Mesenchymal stem cell (in vitro differentiated cells and primary cell): ENCODE results near the gene IFT57.

ENCODE experiments used
- DNase-seq: peaks from one replicate; pipeline ENCODE4 v3.0.0-alpha.2; 2013
- H2AFZ ChIP-seq: one replicate; pipeline ENCODE4 v1.6.1; 2013; ENCODE audit warnings: low read depth, mild to moderate bottlenecking, control low read depth, inconsistent platforms, low read length, moderate library complexity
- H2AK5ac ChIP-seq: 2 replicates; pipeline ENCODE4 v1.6.1; 2013; ENCODE audit warnings: low read length, moderate library complexity, mild to moderate bottlenecking, inconsistent platforms; ENCODE audit not compliant: severe bottlenecking
- H2BK120ac ChIP-seq: one replicate; pipeline ENCODE4 v1.6.1; 2013; ENCODE audit warnings: low read depth, mild to moderate bottlenecking, inconsistent platforms, low read length, moderate library complexity
- H2BK12ac ChIP-seq, 2 experiments: one replicate each; pipeline ENCODE4 v1.6.1; 2013; ENCODE audit warnings: inconsistent platforms in 2 of 2, low read length in 2 of 2, mild to moderate bottlenecking in 2 of 2, moderate library complexity in 2 of 2, control low read depth in 1 of 2
- H2BK15ac ChIP-seq: one replicate; pipeline ENCODE4 v1.6.1; 2013; ENCODE audit warnings: mild to moderate bottlenecking, low read depth, inconsistent platforms; ENCODE audit not compliant: poor library complexity, severe bottlenecking
- H2BK5ac ChIP-seq: 2 replicates; pipeline ENCODE4 v1.6.1; 2013; ENCODE audit warnings: low read depth, mild to moderate bottlenecking, low read length, control low read depth, inconsistent platforms; ENCODE audit not compliant: poor library complexity, severe bottlenecking
- H3K14ac ChIP-seq, 2 experiments: one replicate each; pipeline ENCODE4 v1.6.1; 2013; ENCODE audit warnings: inconsistent platforms in 2 of 2, low read length in 2 of 2, control low read depth in 1 of 2, mild to moderate bottlenecking in 1 of 2, moderate library complexity in 1 of 2
- H3K18ac ChIP-seq, 2 experiments: one replicate each; pipeline ENCODE4 v1.6.1; 2013; ENCODE audit warnings: inconsistent platforms in 2 of 2, low read length in 2 of 2, control low read depth in 1 of 2, low read depth in 1 of 2, mild to moderate bottlenecking in 1 of 2
- H3K23ac ChIP-seq, 2 experiments: one replicate each; pipeline ENCODE4 v1.6.1; 2013; ENCODE audit warnings: inconsistent platforms in 2 of 2, low read length in 2 of 2, mild to moderate bottlenecking in 2 of 2, moderate library complexity in 2 of 2, control low read depth in 1 of 2
- H3K27ac ChIP-seq: 2 replicates; pipeline ENCODE4 v1.5.1; 2013; ENCODE audit warnings: mild to moderate bottlenecking, moderate library complexity, low read length, control low read depth, inconsistent platforms; ENCODE audit not compliant: poor library complexity, severe bottlenecking
- H3K27me3 ChIP-seq, 2 experiments: 2 replicates each; pipeline versions ENCODE4 v1.6.1 to v1.7.0; 2013; ENCODE audit warnings: low read length in 2 of 2, mild to moderate bottlenecking in 2 of 2, moderate library complexity in 2 of 2, control low read depth in 1 of 2, inconsistent platforms in 1 of 2; ENCODE audit not compliant: control insufficient read depth in 1 of 2, insufficient read depth in 1 of 2
- H3K36me3 ChIP-seq, 2 experiments: 2 replicates each; pipeline versions ENCODE4 v1.6.1 to v1.7.0; 2013; ENCODE audit warnings: low read length in 2 of 2, control low read depth in 1 of 2, inconsistent platforms in 1 of 2, low read depth in 1 of 2, mild to moderate bottlenecking in 1 of 2; ENCODE audit not compliant: insufficient read depth in 2 of 2, control insufficient read depth in 1 of 2
- H3K4ac ChIP-seq, 2 experiments: one replicate each; pipeline ENCODE4 v1.6.1; 2013; ENCODE audit warnings: inconsistent platforms in 2 of 2, low read length in 2 of 2, mild to moderate bottlenecking in 2 of 2, moderate library complexity in 2 of 2, control low read depth in 1 of 2, low read depth in 1 of 2
- H3K4me1 ChIP-seq: 2 replicates; pipeline ENCODE4 v1.6.1; 2013; ENCODE audit warnings: low read depth, low read length, control low read depth; ENCODE audit not compliant: control insufficient read depth, insufficient read depth
- H3K4me2 ChIP-seq: 2 replicates; pipeline ENCODE4 v1.6.1; 2013; ENCODE audit warnings: low read length, mild to moderate bottlenecking, inconsistent platforms; ENCODE audit not compliant: poor library complexity, severe bottlenecking
- H3K4me3 ChIP-seq, 2 experiments: 2 replicates each; pipeline versions ENCODE4 v1.5.1 to v1.7.0; 2013; ENCODE audit warnings: low read length in 2 of 2, mild to moderate bottlenecking in 2 of 2, control low read depth in 1 of 2, low read depth in 1 of 2; ENCODE audit not compliant: insufficient read depth in 1 of 2
- H3K79me1 ChIP-seq: replicated peaks from 2 replicates; pipeline ENCODE4 v1.6.1; 2013; ENCODE audit warnings: mild to moderate bottlenecking, control low read depth, low read length, inconsistent platforms; ENCODE audit not compliant: poor library complexity, severe bottlenecking
- H3K9ac ChIP-seq: 2 replicates; pipeline ENCODE4 v1.7.0; 2013; ENCODE audit warnings: mild to moderate bottlenecking, low read length, moderate library complexity
- H3K9me3 ChIP-seq: 2 replicates; pipeline ENCODE4 v1.7.0; 2013; ENCODE audit warnings: mild to moderate bottlenecking, low read length; ENCODE audit not compliant: control insufficient read depth
- H4K8ac ChIP-seq: one replicate; pipeline ENCODE4 v1.6.1; 2013; ENCODE audit warnings: inconsistent platforms, mild to moderate bottlenecking, low read length, moderate library complexity
- H4K91ac ChIP-seq: one replicate; pipeline ENCODE4 v1.6.1; 2013; ENCODE audit warnings: mild to moderate bottlenecking, low read length, inconsistent platforms
- WGBS: methylation state at CpG from one replicate; pipeline ENCODE4 v1.1.7; 2013; ENCODE audit warnings: mixed read lengths; 5-methylcytosine and 5-hydroxymethylcytosine counted together

The IFT57 gene

DNA sequence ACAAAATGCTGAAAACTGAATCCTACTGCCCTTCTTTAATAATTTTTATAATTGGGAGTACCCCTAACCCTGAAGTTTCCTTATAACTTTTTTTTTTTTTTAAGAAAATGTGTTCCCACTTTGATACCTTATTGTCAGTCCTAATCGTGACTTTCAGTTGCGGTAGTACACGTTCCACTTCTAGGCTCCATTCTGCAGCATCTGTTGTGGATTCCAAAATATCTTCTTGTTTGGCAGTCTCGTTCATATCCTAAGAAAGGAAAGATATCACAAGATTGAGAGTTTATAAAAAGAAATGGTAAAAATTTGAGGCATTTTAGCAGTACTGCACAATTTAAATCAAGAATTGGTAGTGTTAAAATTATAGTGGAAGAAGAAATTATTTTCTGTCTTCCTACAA is 30.8 kb downstream of the IFT57 start:
- no peak overlapping the region for H3K4me3 ChIP-seq
- H3K14ac ChIP-seq = no peak overlapping the region
- no peak overlapping the region for H4K91ac ChIP-seq
- H2BK5ac ChIP-seq = no peak overlapping the region
- H3K79me1 ChIP-seq = peaks cover 2% of the 10 kb centered on the region
- H2BK15ac ChIP-seq = no peak overlapping the region
- H3K9ac ChIP-seq = no peak overlapping the region
- H3K4ac ChIP-seq = no peak overlapping the region
- DNase-seq = no peak
- no peak overlapping the region for H3K27ac ChIP-seq
- no peak overlapping the region for H2AFZ ChIP-seq
- H2BK120ac ChIP-seq = no peak overlapping the region
- H4K8ac ChIP-seq = no peak overlapping the region
- H2AK5ac ChIP-seq = no peak overlapping the region
- H3K4me2 ChIP-seq = no peak overlapping the region
- no peak overlapping the region for H3K18ac ChIP-seq
- H3K36me3 ChIP-seq = peaks cover 0 to 48% of the 10 kb centered on the region in 2 experiments
- H3K4me1 ChIP-seq = no peaks in the 10 kb centered on the region
- no peaks in the 10 kb centered on the region for H3K27me3 ChIP-seq
- no peak overlapping the region for H2BK12ac ChIP-seq
- WGBS = 99% methylated on average over 4 of the region's 4 CpGs
- H3K9me3 ChIP-seq = peaks cover 15% of the 10 kb centered on the region
- H3K23ac ChIP-seq = no peak overlapping the region

DNA sequence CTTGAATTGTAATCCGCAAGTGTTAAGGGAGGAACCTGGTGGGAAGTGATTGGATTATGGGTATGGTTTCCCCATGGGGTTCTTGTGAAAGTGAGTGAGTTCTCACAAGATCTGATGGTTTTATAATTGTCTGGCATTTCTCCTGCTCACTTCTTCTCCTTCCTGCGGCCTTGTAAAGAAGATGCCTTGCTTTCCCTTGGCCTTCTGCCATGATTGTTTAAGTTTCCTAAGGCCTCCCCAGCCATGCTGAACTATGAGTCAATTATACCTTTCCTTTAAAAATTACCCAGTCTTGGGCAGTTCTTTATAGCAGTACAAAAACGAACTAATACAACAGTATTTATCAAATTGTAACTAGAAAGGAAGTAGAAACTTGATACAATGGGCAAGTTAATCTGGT is 31.9 kb downstream of the IFT57 start:
- Histone ChIP-seq H2AK5ac (no peak overlapping the region), H3K9me3 (peaks cover 11% of the 10 kb centered on the region), H3K18ac (no peak overlapping the region), H3K79me1 (no peaks in the 10 kb centered on the region), H3K36me3 (peaks cover 0 to 51% of the 10 kb centered on the region in 2 experiments), H3K27me3 (no peaks in the 10 kb centered on the region), H2BK5ac (no peak overlapping the region), H2BK15ac (no peak overlapping the region), H3K23ac (no peak overlapping the region), H4K91ac (no peak overlapping the region), H2BK120ac (no peak overlapping the region), H3K9ac (no peak overlapping the region), H4K8ac (no peak overlapping the region), H2AFZ (no peak overlapping the region), H3K4ac (no peak overlapping the region), H3K27ac (no peak overlapping the region), H3K4me1 (no peaks in the 10 kb centered on the region), H3K4me3 (no peak overlapping the region), H2BK12ac (no peak overlapping the region), H3K4me2 (no peak overlapping the region), H3K14ac (no peak overlapping the region)
- WGBS = 96% methylated on average over 2 of the region's 3 CpGs
- no peak for DNase-seq

DNA sequence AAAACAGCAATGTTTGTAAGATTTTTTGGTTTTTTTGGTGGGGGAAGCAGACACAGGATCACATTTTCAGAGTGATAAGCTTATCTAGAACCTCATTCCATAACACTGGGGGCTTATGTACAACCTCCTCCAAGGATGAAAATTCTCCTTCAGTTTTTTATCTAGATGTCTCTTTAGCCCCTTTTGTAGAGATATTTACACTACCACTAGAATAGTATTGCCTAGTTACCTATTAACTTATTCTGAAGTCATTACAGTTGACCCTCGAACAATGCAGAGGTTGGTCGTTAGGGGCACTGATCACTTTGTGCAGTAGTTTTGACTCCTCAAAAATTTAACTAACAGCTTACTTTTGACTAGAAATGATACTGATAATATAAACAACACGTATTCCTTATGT is 32.8 kb downstream of the IFT57 start:
- H2BK12ac ChIP-seq = no peak overlapping the region
- no peak overlapping the region for H3K23ac ChIP-seq
- peaks cover 2% of the 10 kb centered on the region for H3K9me3 ChIP-seq
- H4K91ac ChIP-seq = no peak overlapping the region
- no peak overlapping the region for H2AK5ac ChIP-seq
- no peak overlapping the region for H2AFZ ChIP-seq
- no peak overlapping the region for H3K9ac ChIP-seq
- no peaks in the 10 kb centered on the region for H3K79me1 ChIP-seq
- no peak overlapping the region for H2BK5ac ChIP-seq
- H3K18ac ChIP-seq = no peak overlapping the region
- DNase-seq = no peak
- H2BK15ac ChIP-seq = no peak overlapping the region
- no peak overlapping the region for H3K4ac ChIP-seq
- H2BK120ac ChIP-seq = no peak overlapping the region
- H3K14ac ChIP-seq = no peak overlapping the region
- no peaks in the 10 kb centered on the region for H3K27me3 ChIP-seq
- no peak overlapping the region for H3K27ac ChIP-seq
- H3K4me3 ChIP-seq = no peak overlapping the region
- peaks cover 0 to 60% of the 10 kb centered on the region in 2 experiments for H3K36me3 ChIP-seq
- WGBS = no CpG with 5 or more reads among the region's 3 CpGs
- no peak overlapping the region for H3K4me2 ChIP-seq
- no peaks in the 10 kb centered on the region for H3K4me1 ChIP-seq
- H4K8ac ChIP-seq = no peak overlapping the region

DNA sequence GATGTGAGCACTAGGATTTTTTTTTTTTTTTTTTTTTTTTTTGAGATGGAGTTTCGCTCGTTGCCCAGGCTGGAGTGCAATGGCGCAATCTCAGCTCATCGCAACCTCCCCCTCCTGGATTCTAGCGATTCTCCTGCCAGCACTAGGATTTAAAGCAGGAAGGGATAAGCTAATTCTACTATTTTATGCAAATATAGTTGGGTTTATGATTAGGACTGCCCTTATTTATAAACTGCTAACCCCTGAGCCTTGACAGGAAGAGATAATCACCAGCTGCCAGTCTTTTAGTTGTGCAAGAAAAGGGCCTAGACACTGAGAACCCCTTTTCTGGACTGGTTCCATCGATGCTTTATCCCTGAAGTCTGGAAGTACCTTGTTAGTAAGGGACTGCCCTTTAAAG is 36.7 kb downstream of the IFT57 start:
- WGBS = no CpG with 5 or more reads among the region's 6 CpGs
- H3K79me1 ChIP-seq = no peaks in the 10 kb centered on the region

More for the DNA sequence above, 36.7 kb downstream of the IFT57 start:
- Histone ChIP-seq H3K23ac (no peak overlapping the region), H2AK5ac (no peak overlapping the region), H2BK120ac (no peak overlapping the region), H2BK5ac (no peak overlapping the region), H3K36me3 (peaks cover 0 to 41% of the 10 kb centered on the region in 2 experiments), H3K27me3 (no peaks in the 10 kb centered on the region), H4K8ac (no peak overlapping the region), H2AFZ (no peak overlapping the region), H3K9me3 (no peaks in the 10 kb centered on the region), H3K9ac (no peak overlapping the region), H3K4me1 (no peaks in the 10 kb centered on the region), H3K18ac (no peak overlapping the region), H3K14ac (no peak overlapping the region), H2BK15ac (no peak overlapping the region), H2BK12ac (no peak overlapping the region), H3K27ac (no peak overlapping the region), H3K4ac (no peak overlapping the region), H3K4me2 (no peak overlapping the region), H4K91ac (no peak overlapping the region), H3K4me3 (no peak overlapping the region)
- no peak for DNase-seq
